GM18870 (cell line): Measurements from ENCODE around the gene ZNF691.
A peak's percentile ranks its signal among the peaks of the same experiment; 100 is the strongest.
"Not testable (repeated sequence)": the region's sequence is repeated elsewhere in the genome, so short reads cannot be mapped to it uniquely, and the experiment has no call there.

Source experiments
- ATAC-seq: cut with Tn5 transposase; IDR thresholded peaks from one replicate; pipeline ENCODE4 v1.9.1; 2021; ENCODE audit warnings: moderate library complexity; ENCODE audit not compliant: unreplicated experiment

The ZNF691 gene

GRCh38 chr1:42846257-42847110, at the start of gene ZNF691:
Gene ZNF691, plus strand, starts transcription at chr1:42846613. Its CDS starts 3,046 bp downstream, at chr1:42849659.
- peak; percentile 89 for ATAC-seq

- no peak for ATAC-seq
Measured at GRCh38 chr1:42797414-42797813, 49.0 kb upstream of the ZNF691 start.

- no peak for ATAC-seq
Measured at GRCh38 chr1:42797979-42798378, 48.4 kb upstream of the ZNF691 start.

GRCh38 chr1:42801832-42802473, 44.5 kb upstream of the ZNF691 start:
- ATAC-seq, result no peak

- ATAC-seq, result no peak
Measured at GRCh38 chr1:42806171-42806570, 40.2 kb upstream of the ZNF691 start.

- no peak for ATAC-seq
Measured at GRCh38 chr1:42806593-42806992, 39.8 kb upstream of the ZNF691 start.

GRCh38 chr1:42807056-42807668, 39.3 kb upstream of the ZNF691 start:
- ATAC-seq, result no peak

GRCh38 chr1:42814815-42815214, 31.6 kb upstream of the ZNF691 start:
- ATAC-seq, result not testable (repeated sequence)

- peak; percentile 17 for ATAC-seq
Measured at GRCh38 chr1:42815941-42816584, 30.4 kb upstream of the ZNF691 start.

GRCh38 chr1:42816585-42817439, 29.6 kb upstream of the ZNF691 start, which contains the start of the genes ERMAP and SVBP:
Gene ERMAP, plus strand, starts transcription at chr1:42817122. Its CDS starts 13,327 bp downstream, at chr1:42830449.
Gene SVBP, minus strand, starts transcription at chr1:42817397. Its CDS starts 853 bp downstream, at chr1:42816544.
- peak; percentile 50 for ATAC-seq

- ATAC-seq, result peak; percentile 12
Measured at GRCh38 chr1:42817440-42817767, 29.0 kb upstream of the ZNF691 start.

GRCh38 chr1:42817976-42818375, 28.4 kb upstream of the ZNF691 start:
- ATAC-seq, result no peak

GRCh38 chr1:42820813-42821212, 25.6 kb upstream of the ZNF691 start:
- no peak for ATAC-seq

- no peak for ATAC-seq
Measured at GRCh38 chr1:42821690-42822089, 24.7 kb upstream of the ZNF691 start.

GRCh38 chr1:42822800-42823392, 23.5 kb upstream of the ZNF691 start:
- no peak for ATAC-seq

GRCh38 chr1:42824481-42825035, 21.9 kb upstream of the ZNF691 start:
- no peak for ATAC-seq

GRCh38 chr1:42825036-42825851, 21.2 kb upstream of the ZNF691 start:
- no peak for ATAC-seq

GRCh38 chr1:42830631-42831030, 15.8 kb upstream of the ZNF691 start:
- ATAC-seq, result no peak

GRCh38 chr1:42831273-42831672, 15.1 kb upstream of the ZNF691 start:
- ATAC-seq, result no peak
